Ectodermal cell (in vitro differentiated cells): Measurements from ENCODE around the gene NFKBIA.

Experiments
- H3K27ac ChIP-seq: 2 replicates; pipeline ENCODE4 v1.7.0; 2013; ENCODE audit warnings: mild to moderate bottlenecking, low read depth, low read length; ENCODE audit not compliant: insufficient read depth, poor library complexity, severe bottlenecking
- H3K27me3 ChIP-seq: 2 replicates; pipeline ENCODE4 v1.7.0; 2013; ENCODE audit warnings: mild to moderate bottlenecking, low read length; ENCODE audit not compliant: insufficient read depth, control insufficient read depth, poor library complexity, severe bottlenecking
- H3K36me3 ChIP-seq: one replicate; pipeline ENCODE4 v1.7.0; 2013; ENCODE audit warnings: low read length; ENCODE audit not compliant: control insufficient read depth, insufficient read depth
- H3K4me1 ChIP-seq: one replicate; pipeline ENCODE4 v1.7.0; 2013; ENCODE audit warnings: low read length; ENCODE audit not compliant: control insufficient read depth, insufficient read depth
- H3K4me3 ChIP-seq: 2 replicates; pipeline ENCODE4 v1.7.0; 2013; ENCODE audit warnings: low read depth, low read length, control low read depth; ENCODE audit not compliant: insufficient read depth
- H3K9me3 ChIP-seq: 2 replicates; pipeline ENCODE4 v1.7.0; 2013; ENCODE audit warnings: mild to moderate bottlenecking, low read length, moderate library complexity; ENCODE audit not compliant: control insufficient read depth
- WGBS, 2 experiments: methylation state at CpG; one replicate each; pipeline ENCODE4 v1.1.7; 2013; ENCODE audit warnings: missing lambda C conversion rate in 2 of 2; 5-methylcytosine and 5-hydroxymethylcytosine counted together

Gene NFKBIA

GRCh38 chr14:35353409-35354172, 51.0 kb downstream of the NFKBIA start:
- Histone ChIP-seq H3K27ac (no peak overlapping the region), H3K36me3 (no peaks in the 10 kb centered on the region), H3K27me3 (no peaks in the 10 kb centered on the region), H3K4me3 (no peak overlapping the region), H3K4me1 (peaks cover 4% of the 10 kb centered on the region), H3K9me3 (no peaks in the 10 kb centered on the region)
- WGBS, 2 experiments = 82 to 85% methylated on average over 10 of the region's 10 CpGs

- Histone ChIP-seq H3K9me3 (no peaks in the 10 kb centered on the region), H3K36me3 (no peaks in the 10 kb centered on the region), H3K27ac (no peak overlapping the region), H3K4me3 (no peak overlapping the region), H3K27me3 (no peaks in the 10 kb centered on the region), H3K4me1 (peaks cover 8% of the 10 kb centered on the region)
- 80 to 84% methylated on average over 15 of the region's 15 CpGs for WGBS, 2 experiments
Observed at GRCh38 chr14:35352274-35353233, 52.0 kb downstream of the NFKBIA start.

- WGBS, 2 experiments = 87 to 91% methylated on average over 4 of the region's 4 CpGs
- no peaks in the 10 kb centered on the region for H3K36me3 ChIP-seq
- no peak overlapping the region for H3K4me3 ChIP-seq
- H3K27me3 ChIP-seq = no peaks in the 10 kb centered on the region
- H3K27ac ChIP-seq = no peak overlapping the region
- H3K4me1 ChIP-seq = peaks cover 13% of the 10 kb centered on the region
- H3K9me3 ChIP-seq = no peaks in the 10 kb centered on the region
Observed at GRCh38 chr14:35351897-35352273, 52.7 kb downstream of the NFKBIA start.
